NCI-H748 (cell line): ENCODE measurements around the gene SERPINB1.

Source experiments
- DNase-seq: peaks from one replicate; lab custom pipeline; 2025; ENCODE audit not compliant: unreplicated experiment; lab: John Stamatoyannopoulos, UW

Gene SERPINB1

GRCh38 chr6:2850538-2851113 is 9.0 kb upstream of the SERPINB1 start:
- no peak for DNase-seq

- peak; percentile 62 for DNase-seq
Observed at GRCh38 chr6:2848851-2849250, 7.2 kb upstream of the SERPINB1 start.

- DNase-seq: no peak
Observed at GRCh38 chr6:2845880-2846208, 4.2 kb upstream of the SERPINB1 start.

GRCh38 chr6:2844008-2844407 is 2.3 kb upstream of the SERPINB1 start:
- no peak for DNase-seq

GRCh38 chr6:2843138-2843740 is 1.6 kb upstream of the SERPINB1 start:
- no peak for DNase-seq

- no peak for DNase-seq
Observed at GRCh38 chr6:2842139-2842552, 483 bp upstream of the SERPINB1 start.

GRCh38 chr6:2840749-2841061 is 958 bp downstream of the SERPINB1 start:
- no peak for DNase-seq

- no peak for DNase-seq
Observed at GRCh38 chr6:2839982-2840748, 1.5 kb downstream of the SERPINB1 start.

GRCh38 chr6:2839195-2839981 is 2.3 kb downstream of the SERPINB1 start:
- no peak for DNase-seq

- DNase-seq: no peak
Observed at GRCh38 chr6:2838251-2838650, 3.4 kb downstream of the SERPINB1 start.

GRCh38 chr6:2834262-2834661 is 7.4 kb downstream of the SERPINB1 start:
- no peak for DNase-seq

GRCh38 chr6:2831392-2831791 is 10.3 kb downstream of the SERPINB1 start:
- no peak for DNase-seq

- no peak for DNase-seq
Observed at GRCh38 chr6:2830183-2830582, 11.5 kb downstream of the SERPINB1 start.

GRCh38 chr6:2829253-2829652 is 12.4 kb downstream of the SERPINB1 start:
- DNase-seq: no peak

GRCh38 chr6:2828629-2829028 is 13.0 kb downstream of the SERPINB1 start:
- DNase-seq: no peak

- DNase-seq: no peak
Observed at GRCh38 chr6:2827142-2827541, 14.5 kb downstream of the SERPINB1 start.

GRCh38 chr6:2826131-2826530 is 15.5 kb downstream of the SERPINB1 start:
- DNase-seq: no peak

- no peak for DNase-seq
Observed at GRCh38 chr6:2823104-2823850, 18.4 kb downstream of the SERPINB1 start.

- DNase-seq: no peak
Observed at GRCh38 chr6:2821554-2821953, 20.1 kb downstream of the SERPINB1 start.

GRCh38 chr6:2820415-2820814 is 21.2 kb downstream of the SERPINB1 start:
- DNase-seq: no peak

GRCh38 chr6:2819978-2820377 is 21.7 kb downstream of the SERPINB1 start:
- no peak for DNase-seq
